Activated naive CD8-positive, alpha-beta T cell treated with anti-CD3 and anti-CD28 coated beads, Interleukin-2, amount 50 U/mL, for 16 hours (primary cell): ENCODE measurements around the gene RGL3.
"Not testable (repeated sequence)": the region's sequence is repeated elsewhere in the genome, so short reads cannot be mapped to it uniquely, and the experiment has no call there.

Source experiments
- DNase-seq: peaks from one replicate; pipeline ENCODE4 v3.0.0-alpha.2; 2020; ENCODE audit warnings: low read depth, low spot score

Gene RGL3

GRCh38 chr19:11448923-11449554 is 29.9 kb upstream of the RGL3 start:
- no peak for DNase-seq

GRCh38 chr19:11448410-11448809 is 29.3 kb upstream of the RGL3 start:
- no peak for DNase-seq

GRCh38 chr19:11447347-11448262 is 28.5 kb upstream of the RGL3 start:
- no peak for DNase-seq

- DNase-seq = no peak
These were observed 27.7 kb upstream of the RGL3 start for GRCh38 chr19:11446652-11447301.

GRCh38 chr19:11446271-11446651 is 27.1 kb upstream of the RGL3 start:
- no peak for DNase-seq

GRCh38 chr19:11445141-11445540 is 26.0 kb upstream of the RGL3 start:
- no peak for DNase-seq

GRCh38 chr19:11444059-11444458 is 24.9 kb upstream of the RGL3 start:
- DNase-seq = no peak

- no peak for DNase-seq
These were observed 18.8 kb upstream of the RGL3 start for GRCh38 chr19:11437955-11438354.

- no peak for DNase-seq
These were observed 16.8 kb upstream of the RGL3 start for GRCh38 chr19:11435833-11436313.

- peak; percentile 99 for DNase-seq
These were observed 16.1 kb upstream of the RGL3 start, which contains the start of the genes ODAD3 and PRKCSH for GRCh38 chr19:11435057-11435832. TSS of gene ODAD3 (minus strand) at chr19:11435121. CDS start at chr19:11435016, 105 bp downstream. TSS of gene PRKCSH (plus strand) at chr19:11435635. CDS start at chr19:11436118, 483 bp downstream.

GRCh38 chr19:11434703-11435056 is 15.6 kb upstream of the RGL3 start:
- DNase-seq = no peak

GRCh38 chr19:11433526-11433925 is 14.4 kb upstream of the RGL3 start:
- DNase-seq = not testable (repeated sequence)

- no peak for DNase-seq
These were observed 7.5 kb upstream of the RGL3 start for GRCh38 chr19:11426656-11427055.

GRCh38 chr19:11425719-11426457 is 6.8 kb upstream of the RGL3 start:
- DNase-seq = no peak

GRCh38 chr19:11423791-11424181 is 4.7 kb upstream of the RGL3 start:
- no peak for DNase-seq

- no peak for DNase-seq
These were observed 4.2 kb upstream of the RGL3 start for GRCh38 chr19:11423164-11423790.

- peak; percentile 20 for DNase-seq
These were observed 3.3 kb upstream of the RGL3 start for GRCh38 chr19:11422163-11423065.

GRCh38 chr19:11421371-11422098 is 2.4 kb upstream of the RGL3 start:
- no peak for DNase-seq
